KOPT-K1 (cell line): Measurements from ENCODE around the gene RBMS3.
"Not testable (repeated sequence)": the region's sequence is repeated elsewhere in the genome, so short reads cannot be mapped to it uniquely, and the experiment has no call there.

Experiments
- H3K27ac ChIP-seq: fragments of 200-600 bp; sonication (generic); 2 replicates; pipeline ENCODE4 v1.5.1; 2016; ENCODE audit warnings: antibody characterized with exemption, mild to moderate bottlenecking, low read depth, low read length; ENCODE audit not compliant: poor library complexity, severe bottlenecking
- H3K36me3 ChIP-seq: fragments of 200-600 bp; sonication (generic); 2 replicates; pipeline ENCODE4 v1.5.1; 2017; ENCODE audit warnings: antibody characterized with exemption, mild to moderate bottlenecking, low read length, moderate library complexity; ENCODE audit not compliant: insufficient read depth
- H3K9me3 ChIP-seq: fragments of 200-600 bp; sonication (generic); 2 replicates; pipeline ENCODE4 v1.5.1; 2017; ENCODE audit warnings: antibody characterized with exemption, low read length, mild to moderate bottlenecking; ENCODE audit not compliant: insufficient read depth, poor library complexity, severe bottlenecking

Gene RBMS3

DNA sequence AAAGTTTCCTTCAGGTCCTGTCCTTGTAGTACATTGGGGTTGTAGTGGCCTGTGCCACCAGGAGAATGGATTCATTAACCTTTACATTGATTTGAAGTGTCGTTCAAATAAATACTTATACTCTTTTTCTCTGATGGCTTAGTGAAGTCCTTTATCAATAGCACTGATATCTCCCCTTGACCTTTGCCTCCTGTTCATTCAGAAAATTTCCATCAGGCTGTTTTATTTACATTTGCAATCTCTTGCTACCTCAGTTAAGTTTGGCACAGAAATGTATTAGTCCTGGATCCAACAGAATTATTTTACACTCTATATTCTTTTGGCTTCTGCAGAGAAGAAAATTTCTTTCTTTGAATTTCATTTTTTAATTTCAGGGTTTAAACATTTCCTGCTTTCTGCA is 497.0 kb downstream of the RBMS3 start:
- Histone ChIP-seq H3K9me3 (no peaks in the 10 kb centered on the region), H3K27ac (no peak overlapping the region), H3K36me3 (no peaks in the 10 kb centered on the region)

DNA sequence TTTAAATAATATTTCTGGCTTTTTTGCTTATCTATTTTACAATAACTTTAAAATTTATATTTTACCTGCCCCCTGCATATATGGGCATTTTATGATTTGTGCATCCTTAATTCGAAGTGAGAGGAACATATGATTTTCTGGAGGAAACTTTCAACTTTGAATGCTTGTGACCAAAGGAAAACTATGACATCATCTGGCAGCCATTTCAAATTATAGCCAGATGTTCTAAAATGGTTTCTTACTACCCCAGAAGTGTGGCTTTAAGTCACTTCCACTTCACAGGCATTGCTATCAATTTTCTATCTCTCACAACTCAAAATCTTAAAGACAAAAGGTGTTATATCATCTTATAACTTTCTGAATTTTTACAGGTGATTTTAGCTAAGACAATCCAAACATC is 508.8 kb downstream of the RBMS3 start:
- no peaks in the 10 kb centered on the region for H3K9me3 ChIP-seq
- H3K36me3 ChIP-seq = no peaks in the 10 kb centered on the region

DNA sequence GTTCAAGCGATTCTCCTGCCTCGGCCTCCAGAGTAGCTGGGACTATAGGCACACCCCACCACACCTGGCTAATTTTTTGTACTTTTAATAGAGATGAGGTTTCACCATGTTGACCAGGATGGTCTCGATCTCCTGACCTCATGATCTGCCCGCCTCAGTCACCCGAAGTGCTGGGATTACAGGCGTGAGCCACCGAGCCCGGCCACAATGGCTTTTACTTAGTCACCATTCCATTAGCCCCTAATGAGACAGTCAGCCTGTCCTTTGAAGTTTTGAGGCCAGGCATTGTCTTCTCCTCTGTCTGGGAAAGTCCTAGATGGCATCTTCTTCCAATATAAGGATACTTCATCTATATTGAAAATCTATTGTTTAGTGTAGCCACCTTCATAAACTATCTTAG is 515.9 kb downstream of the RBMS3 start:
- no peaks in the 10 kb centered on the region for H3K36me3 ChIP-seq
- no peaks in the 10 kb centered on the region for H3K9me3 ChIP-seq
- H3K27ac ChIP-seq = no peak overlapping the region

More for the DNA sequence above, 508.8 kb downstream of the RBMS3 start:
- H3K27ac ChIP-seq = no peak overlapping the region

DNA sequence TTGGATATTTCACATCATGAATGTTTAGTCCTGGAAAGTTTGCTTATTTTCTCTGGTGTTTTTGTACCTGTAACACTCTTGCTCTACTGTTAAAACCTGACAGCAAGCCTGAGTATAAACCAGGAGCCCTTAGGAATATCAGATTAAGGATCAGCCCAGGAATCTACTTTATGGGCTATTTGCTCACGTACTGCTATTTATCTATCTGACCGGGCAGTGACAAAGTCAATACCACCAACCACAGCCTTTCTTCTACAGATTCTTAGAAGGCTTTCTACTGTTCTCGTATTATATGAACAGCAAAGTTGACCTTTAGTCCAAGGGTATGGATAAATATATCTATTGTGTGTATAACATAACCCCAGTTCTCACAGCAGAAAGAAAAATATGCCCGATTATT is 521.2 kb downstream of the RBMS3 start:
- H3K36me3 ChIP-seq = no peaks in the 10 kb centered on the region
- no peaks in the 10 kb centered on the region for H3K9me3 ChIP-seq
- H3K27ac ChIP-seq = no peak overlapping the region

DNA sequence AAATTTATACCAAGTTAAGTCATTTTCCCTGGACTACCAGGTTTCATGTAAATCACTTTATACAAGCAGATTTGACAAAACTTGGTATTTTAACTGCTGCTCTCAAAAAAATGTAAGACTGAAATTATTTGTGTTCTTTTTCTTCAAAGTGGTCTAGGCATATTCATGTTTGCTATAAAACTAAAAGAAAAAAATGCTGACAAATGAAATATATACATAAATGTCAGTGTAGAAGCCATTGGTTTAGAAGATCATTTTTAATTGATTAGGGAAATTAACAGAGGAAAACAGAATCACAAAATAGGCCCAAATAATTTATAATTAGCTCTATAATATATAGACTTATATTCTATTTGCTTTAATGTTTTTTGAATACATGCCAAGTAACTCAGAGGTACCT is 523.2 kb downstream of the RBMS3 start:
- Histone ChIP-seq H3K36me3 (no peaks in the 10 kb centered on the region), H3K27ac (no peak overlapping the region), H3K9me3 (no peaks in the 10 kb centered on the region)

DNA sequence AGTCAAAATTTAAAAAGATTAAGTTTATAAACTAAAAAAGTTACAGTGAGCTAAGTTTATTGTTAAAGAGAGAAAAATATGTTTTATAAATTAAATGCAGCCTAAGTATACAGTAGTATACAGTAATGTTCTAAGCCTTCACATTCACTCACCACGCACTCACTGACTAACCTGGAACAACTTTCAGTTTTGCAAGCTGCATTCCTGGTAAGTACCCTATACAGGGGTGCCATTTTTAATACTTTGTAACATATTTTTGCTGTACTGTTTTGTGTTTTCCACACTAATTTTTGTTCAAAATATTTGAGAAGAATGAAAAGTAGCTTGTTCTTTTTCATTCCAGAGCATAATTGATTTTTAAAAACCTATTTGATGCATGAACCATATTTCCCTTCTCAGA is 524.9 kb downstream of the RBMS3 start:
- H3K27ac ChIP-seq = no peak overlapping the region
- no peaks in the 10 kb centered on the region for H3K9me3 ChIP-seq
- H3K36me3 ChIP-seq = no peaks in the 10 kb centered on the region

DNA sequence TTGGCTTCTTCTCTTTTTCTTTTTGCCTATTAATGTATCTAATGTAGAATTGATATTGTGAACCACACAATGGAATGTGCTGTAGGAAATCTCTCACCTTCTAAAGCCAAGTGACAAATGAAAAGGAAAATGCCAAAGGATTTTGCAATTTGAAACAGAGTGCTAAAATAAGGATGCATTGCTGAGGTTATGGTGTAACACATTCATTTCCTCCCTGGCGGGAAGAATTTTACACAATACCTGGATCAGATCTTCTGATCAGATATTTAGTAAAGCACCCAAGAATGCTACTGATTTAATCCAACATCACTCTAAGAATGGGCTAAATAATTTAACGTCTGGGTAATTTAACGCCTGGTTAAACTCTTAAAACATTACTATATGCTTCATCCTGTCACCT is 527.5 kb downstream of the RBMS3 start:
- not testable (repeated sequence) for H3K27ac ChIP-seq, H3K36me3 ChIP-seq, H3K9me3 ChIP-seq

DNA sequence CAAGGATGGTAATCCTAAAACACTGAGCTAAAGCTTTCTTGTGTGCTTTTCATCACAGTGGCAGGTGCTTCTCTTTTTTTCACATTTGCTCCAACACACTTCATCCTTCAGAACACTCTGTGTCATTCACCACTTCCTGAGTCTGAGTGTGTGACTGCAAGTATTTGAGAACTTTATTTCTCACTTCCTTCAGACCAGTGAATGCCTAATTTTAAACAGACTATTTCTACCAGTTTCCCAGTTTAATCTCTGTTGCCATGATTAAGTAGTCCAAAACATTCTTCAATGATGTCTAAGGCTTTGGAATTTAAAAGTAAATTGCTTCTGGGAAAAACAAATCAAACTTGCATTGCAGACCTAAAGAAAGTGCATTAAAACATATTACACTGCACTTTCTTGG is 541.2 kb downstream of the RBMS3 start:
- Histone ChIP-seq H3K27ac (no peak overlapping the region), H3K9me3 (no peaks in the 10 kb centered on the region), H3K36me3 (no peaks in the 10 kb centered on the region)

DNA sequence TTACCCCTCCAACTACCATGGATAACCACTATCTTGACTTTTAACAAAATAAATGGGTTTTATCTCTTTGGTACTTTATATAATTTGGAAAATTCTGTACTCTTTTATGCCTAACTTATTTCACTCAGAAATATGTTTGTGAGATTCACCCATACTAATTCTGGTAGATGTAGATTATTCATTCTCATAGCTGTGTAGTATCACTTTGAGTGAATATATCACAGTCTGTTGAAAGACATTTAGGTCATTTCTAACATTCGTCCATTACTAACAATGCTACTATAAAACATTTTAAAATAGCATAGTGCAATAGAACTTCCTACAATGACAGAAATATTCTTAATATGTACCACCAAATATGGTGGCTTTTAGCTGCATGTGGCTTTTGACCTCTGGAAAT is 542.4 kb downstream of the RBMS3 start:
- no peak overlapping the region for H3K27ac ChIP-seq
- H3K9me3 ChIP-seq = no peaks in the 10 kb centered on the region

DNA sequence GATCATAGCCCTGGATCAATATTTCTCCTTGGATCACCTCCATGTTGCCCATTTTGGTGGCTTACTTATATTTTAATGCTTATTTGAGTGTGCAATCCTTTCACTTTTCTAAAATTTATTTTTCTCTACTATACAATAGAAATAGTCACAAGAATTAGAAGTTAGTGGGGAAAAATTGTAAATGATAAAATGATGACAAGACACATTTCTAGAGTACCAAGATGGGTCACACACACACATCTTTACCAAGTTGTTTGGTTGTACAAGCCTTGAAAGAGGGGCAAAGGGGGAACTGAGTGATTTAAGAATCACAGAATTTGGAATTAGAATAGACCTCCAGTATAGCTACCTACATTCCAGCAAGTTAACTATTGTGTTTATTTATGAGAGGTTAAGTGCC is 545.8 kb downstream of the RBMS3 start:
- Histone ChIP-seq H3K36me3 (no peaks in the 10 kb centered on the region), H3K9me3 (no peaks in the 10 kb centered on the region), H3K27ac (no peak overlapping the region)

More for the DNA sequence above, 542.4 kb downstream of the RBMS3 start:
- no peaks in the 10 kb centered on the region for H3K36me3 ChIP-seq

DNA sequence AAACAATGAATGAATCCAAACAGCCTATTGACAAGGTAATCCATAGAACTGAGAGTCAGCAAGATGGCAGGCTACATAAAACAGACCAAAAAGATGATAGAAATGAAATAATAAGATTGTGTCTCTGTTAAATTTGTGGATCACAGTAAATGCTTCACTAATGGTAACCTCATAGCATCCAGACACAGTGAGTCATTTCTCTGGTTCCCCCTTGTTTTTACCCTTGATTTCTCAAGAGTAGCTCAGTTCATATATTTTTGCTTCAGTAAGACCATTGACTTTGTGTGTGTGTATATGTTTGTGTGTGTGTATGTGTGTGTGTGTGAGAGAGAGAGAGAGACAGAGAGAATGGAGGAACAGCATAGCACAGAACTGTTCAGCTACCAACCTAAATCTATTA is 546.9 kb downstream of the RBMS3 start:
- Histone ChIP-seq H3K27ac (no peak overlapping the region), H3K36me3 (no peaks in the 10 kb centered on the region), H3K9me3 (no peaks in the 10 kb centered on the region)

DNA sequence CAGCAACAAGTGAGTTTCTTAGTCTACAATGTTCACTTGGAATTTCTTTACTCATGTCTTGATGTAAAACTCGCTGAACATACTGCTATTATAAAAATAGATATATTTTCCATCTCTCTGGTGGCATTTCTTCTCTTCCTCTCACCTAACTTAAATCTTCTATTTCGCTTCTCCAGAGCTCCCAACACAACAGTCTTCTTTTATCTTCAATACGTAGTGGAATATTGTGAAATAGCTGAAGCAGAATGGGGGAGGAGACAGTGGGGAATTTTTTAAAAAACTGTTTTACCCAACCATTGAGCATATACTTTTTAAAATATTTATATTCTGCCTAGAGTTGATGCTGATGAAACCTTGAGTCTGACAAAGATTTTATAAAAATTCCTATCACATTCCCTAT is 548.5 kb downstream of the RBMS3 start:
- H3K27ac ChIP-seq = no peak overlapping the region
- no peaks in the 10 kb centered on the region for H3K36me3 ChIP-seq
- no peaks in the 10 kb centered on the region for H3K9me3 ChIP-seq

DNA sequence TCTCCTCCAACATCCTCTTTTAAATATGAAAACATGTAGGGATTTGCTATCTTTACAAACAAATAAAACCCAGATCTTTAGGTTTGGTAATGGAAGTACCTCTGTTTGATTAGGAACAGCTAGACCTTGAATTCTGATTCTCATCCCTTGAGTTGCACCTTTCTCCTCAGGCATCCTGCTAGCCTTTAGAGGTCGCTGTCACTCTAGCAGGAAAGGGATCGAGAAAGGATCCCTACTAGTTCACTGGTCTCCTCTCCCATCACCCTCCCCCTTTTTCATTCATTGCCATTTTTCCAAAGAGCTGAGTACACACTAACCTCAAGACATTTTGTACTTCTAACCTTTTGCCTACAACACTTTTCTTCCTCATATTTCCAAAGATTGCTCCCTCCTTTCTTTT is 569.8 kb downstream of the RBMS3 start:
- no peak overlapping the region for H3K27ac ChIP-seq
- no peaks in the 10 kb centered on the region for H3K36me3 ChIP-seq
- no peaks in the 10 kb centered on the region for H3K9me3 ChIP-seq

DNA sequence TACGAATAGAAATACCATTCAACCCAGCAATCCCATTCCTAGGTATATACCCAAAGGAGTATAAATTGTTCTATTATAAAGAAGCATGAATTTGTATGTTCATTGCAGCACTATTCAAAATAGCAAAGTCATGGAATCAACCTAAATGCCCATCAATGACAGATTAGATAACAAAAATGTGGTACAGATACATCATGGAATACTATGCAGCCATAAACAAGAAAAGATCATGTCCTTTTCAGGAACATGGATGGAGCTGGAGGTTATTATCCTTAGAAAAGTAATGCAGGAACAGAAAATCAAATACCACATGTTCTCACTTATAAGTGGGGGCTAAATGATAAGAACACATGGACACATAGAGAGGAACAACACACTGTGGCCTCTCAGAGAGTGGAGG is 571.9 kb downstream of the RBMS3 start:
- no peaks in the 10 kb centered on the region for H3K36me3 ChIP-seq
- no peak overlapping the region for H3K27ac ChIP-seq
- H3K9me3 ChIP-seq = no peaks in the 10 kb centered on the region

DNA sequence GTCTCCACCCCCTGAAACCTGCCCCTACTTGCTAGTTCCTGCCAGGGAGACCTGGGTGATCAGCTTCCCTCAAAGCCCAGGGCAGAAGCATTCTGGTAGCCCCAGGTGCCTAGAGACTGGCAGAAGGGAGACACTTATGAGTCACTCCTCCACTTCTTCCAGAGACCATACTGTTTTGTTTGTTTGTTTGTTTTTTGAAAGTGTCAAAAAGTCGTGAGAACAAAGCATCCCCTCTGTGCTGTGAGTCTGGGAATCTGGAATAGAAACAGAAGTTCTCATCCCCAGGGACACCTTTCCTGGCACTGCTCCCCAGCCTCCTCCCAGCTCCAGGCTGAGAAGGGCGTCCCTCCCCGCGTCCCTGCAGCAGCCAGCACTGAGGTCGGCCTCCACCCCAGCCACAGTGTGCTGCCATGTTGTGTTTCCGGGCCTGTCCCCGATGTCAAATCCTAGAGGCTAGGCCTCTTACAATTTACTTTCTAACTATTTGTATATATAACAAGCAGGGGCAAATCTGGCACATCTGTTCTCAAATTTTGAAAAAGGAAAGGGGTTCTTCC is 573.0 kb downstream of the RBMS3 start:
- Histone ChIP-seq H3K9me3 (no peaks in the 10 kb centered on the region), H3K36me3 (no peaks in the 10 kb centered on the region), H3K27ac (no peak overlapping the region)

DNA sequence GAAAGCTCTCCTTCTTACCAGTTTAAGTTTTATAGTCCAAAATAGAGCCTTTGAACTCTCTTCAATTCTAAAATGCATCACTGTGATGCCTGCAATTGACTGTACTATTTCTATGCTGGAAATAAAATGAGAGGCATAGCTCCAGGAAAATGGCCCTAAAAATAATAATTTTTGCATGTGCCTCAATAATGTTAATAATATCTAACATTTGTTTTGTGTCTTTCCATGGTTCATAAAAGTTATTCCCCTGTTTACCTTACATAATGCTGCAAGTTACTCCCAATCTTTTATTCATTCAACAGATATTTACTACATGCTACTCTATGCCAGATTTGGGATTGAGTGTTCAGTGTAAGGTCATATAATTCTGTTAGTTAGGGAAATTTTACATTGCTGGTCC is 574.0 kb downstream of the RBMS3 start:
- Histone ChIP-seq H3K36me3 (no peaks in the 10 kb centered on the region), H3K9me3 (no peaks in the 10 kb centered on the region), H3K27ac (no peak overlapping the region)
